GM18498 (cell line): ENCODE data around the gene PILRA.
A peak's percentile ranks its signal among the peaks of the same experiment; 100 is the strongest.
"Not testable (repeated sequence)": the region's sequence is repeated elsewhere in the genome, so short reads cannot be mapped to it uniquely, and the experiment has no call there.

Source experiments
- ATAC-seq: cut with Tn5 transposase; IDR thresholded peaks from one replicate; pipeline ENCODE4 v1.9.1; 2021; ENCODE audit warnings: mild to moderate bottlenecking, moderate library complexity; ENCODE audit not compliant: unreplicated experiment

PILRA gene

GRCh38 chr7:100373261-100373831 is at the start of gene PILRA:
Gene PILRA, plus strand, starts transcription at chr7:100373487. Its CDS starts 170 bp downstream, at chr7:100373657.
- no peak for ATAC-seq

DNA sequence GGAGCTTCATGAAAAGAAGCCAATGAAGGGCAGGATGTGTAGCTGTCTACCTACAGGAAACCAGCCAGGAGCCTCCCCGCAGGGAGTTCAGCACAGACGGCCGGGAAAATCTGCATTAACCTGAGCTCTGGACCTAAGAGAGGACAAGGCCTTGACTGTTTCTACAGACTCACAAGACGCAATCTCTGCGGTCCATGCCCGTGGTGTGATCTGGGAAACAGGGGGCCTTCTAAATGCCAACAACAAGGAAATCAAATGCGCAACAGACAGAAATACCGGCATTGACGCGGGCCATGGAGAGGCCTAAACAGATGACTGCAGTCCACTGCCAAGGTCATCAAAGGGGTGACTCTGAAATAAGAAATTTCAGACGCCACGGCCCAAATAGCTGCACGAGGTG is 49.1 kb upstream of the PILRA start:
- not testable (repeated sequence) for ATAC-seq

DNA sequence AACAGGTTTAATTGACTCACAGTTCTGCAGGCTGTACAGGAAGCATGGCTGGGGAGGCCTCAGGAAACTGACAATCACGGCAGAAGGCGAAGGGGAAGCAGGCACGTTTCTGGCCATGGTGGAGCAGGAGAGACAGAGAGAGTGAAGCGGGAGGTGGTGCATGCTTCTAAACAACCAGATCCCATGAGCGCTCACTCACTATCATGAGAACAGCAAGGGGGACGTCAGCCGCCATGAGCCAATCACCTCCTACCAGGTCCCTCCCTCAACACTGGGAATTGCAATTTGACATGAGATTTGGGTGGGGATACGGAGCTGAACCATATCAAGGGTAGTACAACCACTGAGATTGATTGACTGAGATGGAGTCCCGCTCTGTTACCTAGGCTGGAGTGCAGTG is 47.6 kb upstream of the PILRA start:
- not testable (repeated sequence) for ATAC-seq

- not testable (repeated sequence) for ATAC-seq
Observed at GRCh38 chr7:100326914-100327313, 46.4 kb upstream of the PILRA start.

DNA sequence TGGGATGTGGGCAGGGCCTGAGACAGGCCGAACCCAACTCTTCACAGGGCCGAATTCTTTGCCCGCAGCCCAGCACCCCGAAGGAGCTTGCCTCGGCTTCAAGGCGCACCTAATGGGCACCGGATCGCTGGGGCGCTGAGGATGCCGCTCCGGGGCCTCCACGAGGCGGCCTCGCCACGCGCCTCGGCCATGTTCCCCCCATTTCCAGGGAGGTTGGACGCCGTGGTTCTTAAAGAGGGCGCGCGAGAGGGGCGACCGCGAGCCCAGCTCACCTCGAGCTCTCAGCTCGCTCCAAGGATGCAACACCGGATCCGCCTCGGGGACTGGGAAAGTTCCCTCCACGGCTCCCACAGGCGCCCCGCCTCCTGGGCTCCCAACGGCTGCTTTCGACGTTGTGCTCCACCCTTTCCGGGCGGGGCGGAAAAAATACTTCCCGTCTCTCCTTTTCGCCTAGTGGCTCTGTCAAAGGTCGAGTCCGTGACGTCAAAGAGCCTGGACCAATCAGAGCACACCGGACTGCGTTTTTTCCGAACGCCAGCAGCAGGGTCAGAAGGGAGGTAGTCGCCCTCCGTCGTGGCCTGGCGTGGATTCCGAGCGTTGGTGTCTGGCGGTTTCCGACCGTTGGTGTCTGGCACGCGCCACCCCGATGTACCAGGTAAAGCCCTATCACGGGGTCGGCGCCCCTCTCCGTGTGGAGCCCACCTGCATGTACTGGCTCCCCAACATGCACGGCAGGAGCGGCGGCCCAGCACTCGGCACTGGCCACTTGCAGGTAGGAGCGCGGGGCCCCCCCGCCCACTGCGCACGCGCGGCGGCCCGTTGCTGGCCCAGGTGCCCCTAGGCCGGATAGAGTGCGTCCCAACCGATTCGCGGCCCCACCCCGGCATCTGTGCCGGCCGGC is 37.5 kb upstream of the PILRA start:
- ATAC-seq, result peak; percentile 96

DNA sequence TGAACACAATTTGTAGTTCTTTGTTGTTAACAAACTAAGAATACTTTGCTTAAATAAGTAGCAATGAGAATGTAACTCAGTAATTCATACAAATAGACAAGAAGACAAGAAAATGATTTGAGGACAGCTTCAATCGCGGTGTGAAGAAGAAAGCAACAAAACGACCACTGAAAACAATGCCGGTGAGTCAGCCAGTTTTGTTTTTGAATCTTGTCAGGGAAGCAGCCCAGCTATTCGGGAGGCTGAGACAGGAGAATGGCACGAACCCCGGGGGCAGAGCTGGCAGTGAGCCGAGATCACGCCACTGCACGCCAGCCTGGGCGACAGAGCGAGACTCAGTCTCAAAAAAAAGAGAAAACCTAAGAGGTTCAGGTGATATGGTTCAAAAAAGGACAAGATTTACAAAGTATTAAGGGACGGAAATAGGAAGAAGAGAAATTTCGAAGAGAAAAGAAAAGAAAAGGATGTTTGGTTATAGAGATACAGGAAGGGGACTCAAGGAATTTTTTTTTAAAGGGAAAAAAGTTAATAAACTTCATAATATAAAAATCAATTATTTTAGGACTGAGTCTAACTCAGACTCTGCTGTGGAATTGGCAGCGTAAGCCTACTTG is 35.1 kb upstream of the PILRA start:
- not testable (repeated sequence) for ATAC-seq

DNA sequence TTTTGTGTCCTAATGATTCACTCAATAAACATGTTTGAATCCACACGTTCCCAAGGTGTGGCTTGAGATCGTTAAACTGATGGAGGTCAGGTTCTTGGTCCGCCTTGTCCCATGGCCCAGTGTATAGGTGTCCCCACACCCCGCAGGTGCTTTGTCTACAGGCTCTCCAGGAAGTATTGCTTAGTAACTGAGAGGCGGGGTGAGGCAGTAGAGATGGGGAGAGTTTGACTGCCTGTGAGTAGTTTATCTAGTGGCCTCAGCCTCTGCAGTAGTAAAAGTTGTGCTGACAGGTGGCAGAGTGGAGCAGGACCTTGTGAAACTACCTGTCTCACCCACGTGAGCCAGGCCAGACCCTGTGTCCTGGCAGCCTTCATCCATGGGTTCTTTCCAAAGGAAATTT is 32.0 kb upstream of the PILRA start:
- not testable (repeated sequence) for ATAC-seq

GRCh38 chr7:100342765-100343164 is 30.5 kb upstream of the PILRA start:
- no peak for ATAC-seq

DNA sequence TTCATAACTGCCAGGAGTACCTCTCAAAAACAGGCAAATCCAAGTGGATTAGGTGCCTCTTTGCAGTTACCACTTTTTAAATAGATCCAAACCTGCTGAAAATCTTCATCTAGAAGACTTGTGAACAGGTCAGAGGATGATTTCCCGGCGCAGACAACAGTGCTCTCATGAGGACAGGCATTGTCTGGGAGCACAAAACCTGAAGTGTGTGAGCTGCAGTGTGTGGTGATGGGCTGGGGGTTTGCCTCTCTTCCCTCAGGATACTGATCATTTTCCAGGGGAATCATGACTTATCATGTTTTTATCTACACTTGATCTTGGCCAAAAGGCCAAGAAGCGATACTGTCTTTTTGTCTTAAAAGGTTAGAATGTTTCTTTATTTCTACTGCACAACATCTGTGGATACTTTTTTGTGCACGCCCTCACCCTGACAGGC is 29.1 kb upstream of the PILRA start:
- peak; percentile 3 for ATAC-seq

GRCh38 chr7:100344560-100345287 is 28.6 kb upstream of the PILRA start:
- ATAC-seq, result peak; percentile 79

GRCh38 chr7:100345288-100345672 is 28.0 kb upstream of the PILRA start:
- peak; percentile 35 for ATAC-seq

DNA sequence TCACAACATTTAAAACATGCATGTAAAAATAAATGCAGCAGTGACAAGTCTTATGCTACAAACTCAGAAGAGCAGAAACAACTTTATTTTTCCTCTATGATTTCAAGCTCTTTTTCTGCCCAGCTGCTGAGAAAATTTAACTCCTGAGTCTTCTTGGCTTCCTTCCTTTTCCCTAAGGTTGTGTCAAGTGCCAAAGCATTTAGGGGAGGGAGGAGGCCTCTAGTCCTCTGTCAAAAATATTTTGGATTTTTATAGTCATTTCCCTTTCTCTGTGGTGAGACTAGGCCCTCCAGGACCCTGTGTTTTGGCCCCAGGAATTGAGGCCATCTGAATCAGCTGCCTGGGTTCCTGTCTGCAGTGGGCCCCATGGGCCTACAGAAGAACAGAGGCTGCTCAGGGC is 26.4 kb upstream of the PILRA start:
- ATAC-seq, result no peak

- ATAC-seq, result no peak
Observed at GRCh38 chr7:100348805-100349204, 24.5 kb upstream of the PILRA start.

GRCh38 chr7:100349757-100350156 is 23.5 kb upstream of the PILRA start:
- ATAC-seq, result no peak

DNA sequence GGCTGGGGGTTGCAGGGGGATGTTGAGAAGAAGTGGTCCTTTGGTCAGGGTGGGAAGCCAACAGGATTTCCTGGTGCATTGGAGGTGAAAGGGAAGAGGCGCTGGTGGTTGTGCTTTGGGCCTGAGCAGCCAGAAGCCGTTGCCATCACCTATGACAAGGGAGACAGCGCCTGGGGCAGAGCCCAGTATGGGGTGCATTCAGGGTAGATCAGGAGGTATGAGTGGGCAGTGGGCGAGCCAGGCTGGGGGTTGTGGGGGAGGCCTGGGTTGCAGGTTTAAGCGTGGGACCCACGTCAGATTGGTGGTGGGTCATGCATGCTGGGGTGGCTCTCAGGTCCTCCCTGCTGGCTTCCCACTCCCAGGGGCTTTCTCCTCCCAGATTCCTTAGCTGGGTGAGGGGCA is 21.6 kb upstream of the PILRA start:
- ATAC-seq, result no peak

DNA sequence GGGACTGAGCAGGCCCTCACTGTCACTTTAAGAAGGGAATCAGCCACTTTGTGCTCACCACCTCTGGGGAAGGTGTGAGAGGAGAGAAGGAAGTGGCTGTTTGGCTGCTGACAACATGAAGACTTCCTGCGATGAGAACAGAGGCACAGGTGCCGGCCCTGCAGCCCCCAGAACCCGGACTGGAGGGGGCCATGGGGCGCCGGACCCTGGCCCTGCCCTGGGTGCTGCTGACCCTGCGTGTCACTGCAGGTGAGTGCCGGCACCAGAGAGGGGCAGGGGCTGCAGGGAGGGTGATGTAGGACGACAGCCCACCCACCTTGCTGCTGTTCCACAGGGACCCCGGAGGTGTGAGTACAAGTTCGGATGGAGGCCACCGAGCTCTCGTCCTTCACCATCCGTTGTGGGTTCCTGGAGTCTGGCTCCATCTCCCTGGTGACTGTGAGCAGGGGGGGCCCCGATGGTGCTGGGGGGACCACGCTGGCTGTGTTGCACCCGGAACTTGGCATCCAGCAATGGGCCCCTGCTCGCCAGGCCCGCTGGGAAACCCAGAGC is 21.0 kb upstream of the PILRA start:
- not testable (repeated sequence) for ATAC-seq

DNA sequence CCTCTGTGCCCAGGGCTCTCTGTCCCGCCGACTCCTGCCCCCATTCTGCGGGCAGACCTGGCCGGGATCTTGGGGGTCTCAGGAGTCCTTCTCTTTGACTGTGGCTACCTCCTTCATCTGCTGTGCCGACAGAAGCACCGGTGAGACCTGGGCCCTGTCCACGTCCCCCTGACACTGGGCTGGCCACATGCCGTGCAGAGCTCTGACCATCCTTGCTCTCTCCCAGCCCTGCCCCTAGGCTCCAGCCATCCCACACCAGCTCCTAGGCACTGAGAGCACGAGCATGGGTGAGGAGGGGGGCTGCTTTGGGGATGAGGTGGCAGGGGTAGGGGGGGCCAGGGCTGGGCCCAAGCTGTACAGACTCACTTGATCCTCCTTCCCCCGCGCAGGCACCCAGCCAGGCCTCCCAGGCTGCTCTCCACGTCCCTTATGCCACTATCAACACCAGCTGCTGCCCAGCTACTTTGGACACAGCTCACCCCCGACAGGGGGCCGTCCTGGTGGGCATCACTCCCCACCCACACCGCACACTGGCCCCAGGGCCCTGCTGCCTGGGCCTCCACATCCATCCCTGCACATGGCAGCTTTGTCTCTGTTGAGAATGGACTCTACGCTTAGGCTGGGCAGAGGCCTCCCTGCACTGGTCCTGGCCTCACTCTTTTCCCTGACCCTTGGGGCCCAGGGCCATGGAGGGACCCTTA is 20.2 kb upstream of the PILRA start:
- ATAC-seq, result no peak

DNA sequence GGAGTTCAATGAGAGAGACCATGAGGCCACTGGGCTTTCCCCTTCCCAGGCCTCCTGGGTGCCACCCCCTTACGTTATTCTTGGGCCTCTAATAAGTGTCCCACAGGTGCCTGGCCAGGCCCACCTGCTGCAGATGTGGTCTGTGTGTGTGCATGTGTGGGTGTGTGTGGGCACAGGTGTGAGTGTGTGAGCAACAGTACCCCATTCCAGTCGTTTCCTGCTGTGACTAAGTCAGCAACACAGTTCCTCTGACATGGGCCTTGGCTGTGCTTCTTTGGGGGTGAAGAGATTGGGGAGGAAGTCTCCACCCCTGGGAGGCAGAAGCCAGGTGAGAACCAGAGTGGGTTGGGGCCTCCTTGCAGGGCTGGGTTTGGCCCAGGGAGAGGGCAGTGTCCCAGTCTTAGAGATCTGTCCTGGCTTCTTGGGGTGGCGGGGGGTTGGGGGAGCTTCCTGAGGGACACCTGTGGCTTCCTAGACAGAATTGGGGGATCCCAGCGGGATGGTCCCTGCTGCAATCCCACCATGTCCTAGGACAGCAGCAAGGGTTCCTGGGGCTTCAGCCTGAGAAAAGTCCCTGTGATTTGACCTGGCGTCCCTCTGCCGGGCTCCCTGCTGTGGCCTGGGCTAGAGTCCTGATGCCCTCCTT is 19.5 kb upstream of the PILRA start:
- no peak for ATAC-seq

GRCh38 chr7:100356416-100357068 is 16.7 kb upstream of the PILRA start:
- ATAC-seq, result no peak
